NCI-H1417 treated with DMSO at 0.1 percent for 48 hours (cell line): ENCODE results near the gene ADAMTSL5.
"Not testable (repeated sequence)": the region's sequence is repeated elsewhere in the genome, so short reads cannot be mapped to it uniquely, and the experiment has no call there.

Experiments
- DNase-seq: peaks from one replicate; lab custom pipeline; 2025; lab: John Stamatoyannopoulos, UW

The ADAMTSL5 gene

GRCh38 chr19:1512671-1513498, at the start of gene ADAMTSL5:
Gene ADAMTSL5, minus strand, starts transcription at chr19:1513019. Its CDS starts 2,076 bp downstream, at chr19:1510943.
- no peak for DNase-seq

GRCh38 chr19:1561236-1561842, 48.5 kb upstream of the ADAMTSL5 start:
- no peak for DNase-seq

GRCh38 chr19:1560286-1560882, 47.6 kb upstream of the ADAMTSL5 start:
- DNase-seq: no peak

GRCh38 chr19:1558552-1558951, 45.7 kb upstream of the ADAMTSL5 start:
- no peak for DNase-seq

DNA sequence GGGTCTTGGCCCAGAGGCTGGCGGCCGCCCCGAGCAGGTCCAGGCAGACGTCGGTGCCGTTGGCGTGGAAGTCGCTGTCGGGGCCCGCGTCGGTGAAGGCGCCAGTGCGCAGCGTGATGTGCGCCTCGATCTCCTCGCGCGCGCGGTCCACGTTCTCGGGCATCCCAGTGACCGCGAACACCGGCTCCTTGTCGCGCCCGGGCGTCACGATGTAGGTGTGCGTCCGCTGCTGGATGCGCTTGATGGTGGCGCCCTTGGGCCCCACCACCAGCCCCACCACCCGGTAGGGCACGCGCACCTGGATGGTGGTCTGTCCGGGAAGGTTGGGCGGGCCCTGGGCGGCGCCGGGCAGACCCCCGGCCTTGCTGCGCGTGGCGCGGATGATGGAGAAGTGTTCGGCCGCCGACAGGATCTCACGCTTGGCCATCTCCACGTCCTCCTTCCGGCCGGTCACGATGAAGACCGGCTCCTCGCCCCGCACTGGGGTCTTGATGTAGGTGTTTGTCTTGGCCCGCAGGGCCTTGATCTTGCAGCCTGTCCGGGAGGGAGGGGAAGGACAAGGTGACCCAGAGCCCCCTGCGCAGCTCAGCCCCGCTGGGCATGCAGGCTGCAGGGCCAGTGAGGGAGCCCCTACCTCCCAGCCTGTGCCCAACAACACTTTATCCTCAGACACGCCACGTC, 43.7 kb upstream of the ADAMTSL5 start:
- DNase-seq: no peak

DNA sequence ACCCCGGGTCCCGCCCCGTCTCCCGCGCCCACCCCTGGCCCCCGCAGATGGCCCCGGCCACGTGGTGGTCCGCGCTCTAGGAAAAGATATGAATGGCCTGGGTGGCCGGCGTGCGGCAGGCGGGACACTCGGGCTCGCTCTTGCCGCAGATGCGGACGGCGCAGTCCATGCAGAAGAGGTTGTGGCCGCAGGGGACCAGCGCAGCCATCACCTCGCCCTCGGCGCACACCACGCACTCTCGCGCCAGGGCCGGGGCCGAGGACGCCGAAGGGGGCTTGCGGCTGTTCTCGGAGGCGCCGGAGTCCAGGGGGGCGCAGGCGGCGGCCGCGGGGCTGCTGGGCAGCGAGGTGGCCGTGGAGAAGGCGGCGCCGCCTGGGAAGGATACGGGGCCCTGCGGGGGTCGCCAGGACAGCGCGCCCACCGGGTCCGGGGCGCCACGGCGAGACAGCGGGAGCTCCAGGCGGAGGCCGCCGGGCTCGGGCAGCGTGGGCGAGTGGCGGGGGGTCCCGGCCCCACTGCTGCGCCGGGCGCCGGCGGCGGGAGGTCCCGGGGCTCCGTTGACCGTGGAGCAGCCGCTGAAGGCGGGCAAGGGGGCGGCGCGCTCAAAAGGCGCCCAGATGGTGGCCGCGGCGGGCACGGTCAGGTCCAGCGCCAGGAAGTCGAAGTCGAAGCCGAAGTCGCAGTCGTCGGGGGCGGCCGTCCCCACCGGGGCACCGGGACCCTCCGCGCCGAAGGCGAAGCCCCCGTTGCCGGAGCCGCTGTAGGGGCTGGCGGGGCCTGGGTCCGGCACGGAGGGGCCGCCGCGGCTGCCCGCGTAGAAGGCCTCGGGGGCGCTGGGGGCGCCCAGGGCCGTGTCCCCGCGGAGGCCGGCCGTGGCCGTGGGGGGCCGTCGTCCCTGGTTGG, 42.9 kb upstream of the ADAMTSL5 start:
- no peak for DNase-seq

- no peak for DNase-seq
These were observed 42.1 kb upstream of the ADAMTSL5 start for GRCh38 chr19:1554968-1555367.

DNA sequence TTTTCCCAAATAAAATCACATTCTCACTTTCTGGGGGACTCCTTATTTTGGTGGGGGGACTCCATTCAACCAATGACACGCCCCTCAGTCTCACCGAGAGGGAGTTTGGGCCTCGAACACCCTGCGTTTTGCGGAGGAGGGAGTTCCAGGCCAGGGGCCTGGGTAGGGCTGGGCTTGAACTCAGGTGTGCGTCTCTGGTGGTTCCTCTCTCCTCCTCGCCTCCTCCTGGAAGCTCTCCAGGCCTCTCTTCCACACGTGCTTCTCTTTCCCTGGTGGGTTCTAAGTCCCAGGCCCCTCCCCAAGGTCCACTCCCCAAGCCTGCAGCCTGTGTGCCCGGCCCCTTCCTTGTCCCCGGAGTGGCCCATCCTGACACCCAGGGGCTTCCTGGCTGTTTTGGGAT, 40.6 kb upstream of the ADAMTSL5 start:
- no peak for DNase-seq

GRCh38 chr19:1551068-1552040, 38.5 kb upstream of the ADAMTSL5 start:
- DNase-seq: no peak

DNA sequence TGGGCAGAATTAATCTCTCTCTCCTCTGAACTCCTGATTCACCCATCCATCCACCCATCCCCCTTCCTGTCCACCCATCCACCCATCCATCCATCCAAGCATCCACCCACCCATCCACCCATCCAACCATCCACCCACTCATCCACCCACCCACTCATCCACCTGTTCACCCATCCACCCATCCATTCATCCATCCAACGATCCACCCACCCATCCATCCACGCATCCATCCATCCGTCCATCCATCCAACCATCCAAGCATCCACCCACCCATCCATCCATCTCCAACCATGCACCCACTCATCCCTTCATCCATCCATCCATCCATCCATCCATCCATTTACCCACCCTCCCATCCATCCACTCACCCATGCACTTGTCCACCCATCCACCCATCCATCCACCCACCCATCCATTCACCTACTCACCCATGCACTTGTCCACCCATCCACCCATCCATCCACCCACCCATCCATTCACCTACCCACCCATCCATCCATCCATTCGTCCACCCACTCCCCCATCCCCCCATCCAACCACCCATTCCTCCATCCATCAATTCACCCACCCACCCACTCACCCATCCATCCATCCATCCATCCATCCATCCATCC, 36.6 kb upstream of the ADAMTSL5 start:
- no peak for DNase-seq

GRCh38 chr19:1540365-1540925, 27.6 kb upstream of the ADAMTSL5 start:
- DNase-seq: no peak

GRCh38 chr19:1539749-1540148, 26.9 kb upstream of the ADAMTSL5 start:
- DNase-seq: not testable (repeated sequence)

DNA sequence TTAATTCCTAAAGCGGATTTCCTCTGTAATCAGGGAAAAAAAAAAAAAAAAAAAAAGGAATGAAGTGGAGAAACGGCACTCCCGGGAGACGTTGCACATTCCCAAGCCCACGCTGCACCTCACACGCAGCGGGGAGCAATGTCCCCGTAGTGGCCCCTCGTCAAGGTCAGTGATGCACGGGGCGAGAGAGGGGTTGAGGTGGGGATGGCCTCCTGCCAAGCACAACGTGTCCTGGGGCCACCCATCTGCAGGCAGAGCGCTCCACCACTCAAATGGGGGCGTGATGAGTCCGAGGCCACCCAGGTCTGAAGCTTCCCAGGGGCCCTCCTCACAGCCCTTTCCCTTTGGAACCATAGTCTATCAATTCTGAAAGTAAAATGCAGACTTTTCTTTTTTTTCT, 26.2 kb upstream of the ADAMTSL5 start:
- no peak for DNase-seq

DNA sequence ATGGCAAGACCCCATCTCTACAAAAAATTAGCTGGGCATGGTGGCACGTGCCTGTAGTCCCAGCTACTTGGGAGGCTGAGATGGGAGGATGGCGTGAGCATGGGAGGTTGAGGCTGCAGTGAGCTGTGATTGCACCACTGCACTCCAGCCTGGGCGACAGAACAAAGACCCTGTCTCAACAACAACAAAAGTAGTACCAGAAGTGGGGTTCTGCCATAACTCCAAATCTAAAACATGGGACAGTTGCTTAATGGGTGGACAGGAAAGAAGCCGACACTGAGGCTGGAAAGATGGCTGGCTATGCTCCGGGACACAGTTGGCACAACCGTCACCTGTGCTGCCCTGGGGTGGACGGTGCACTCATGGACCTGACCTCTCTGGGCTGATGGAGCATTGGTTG, 22.9 kb upstream of the ADAMTSL5 start:
- not testable (repeated sequence) for DNase-seq

GRCh38 chr19:1534972-1535371, 22.2 kb upstream of the ADAMTSL5 start:
- DNase-seq: no peak

GRCh38 chr19:1533510-1534150, 20.8 kb upstream of the ADAMTSL5 start:
- DNase-seq: no peak

GRCh38 chr19:1532003-1532402, 19.2 kb upstream of the ADAMTSL5 start:
- no peak for DNase-seq

GRCh38 chr19:1531587-1531986, 18.8 kb upstream of the ADAMTSL5 start:
- no peak for DNase-seq

DNA sequence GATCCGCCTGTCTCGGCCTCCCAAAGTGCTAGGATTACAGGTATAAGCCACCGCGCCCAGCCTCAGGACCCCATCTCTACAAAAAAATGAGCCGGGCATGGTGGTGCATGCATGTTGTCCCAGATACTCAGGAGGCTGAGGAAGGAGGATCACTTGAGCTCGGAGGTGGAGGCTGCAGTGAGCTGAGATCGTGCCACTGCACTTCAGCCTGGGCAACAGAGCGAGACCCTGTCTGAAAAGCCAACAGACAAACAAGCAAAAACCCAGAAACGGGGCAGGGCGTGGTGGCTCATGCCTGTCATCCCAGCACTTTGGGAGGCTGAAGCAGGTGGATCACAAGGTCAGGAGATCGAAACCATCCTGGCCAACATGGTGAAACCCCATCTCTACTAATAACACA, 18.0 kb upstream of the ADAMTSL5 start:
- not testable (repeated sequence) for DNase-seq
